Endodermal cell (in vitro differentiated cells): ENCODE results near the gene PDGFRB. TPM values are rescaled to one million over a fixed set of nuclear protein-coding genes. Genes with fewer than 3 reads are reported as not detected.
A peak's percentile ranks its signal among the peaks of the same experiment; 100 is the strongest.

Experiments used
- DNase-seq: peaks from one replicate; pipeline ENCODE4 v3.0.0-alpha.2; 2017
- H3K27ac ChIP-seq: 2 replicates; pipeline ENCODE4 v1.5.1; 2013; ENCODE audit warnings: mild to moderate bottlenecking, low read depth, low read length, moderate library complexity
- H3K27me3 ChIP-seq: 2 replicates; pipeline ENCODE4 v1.6.1; 2013; ENCODE audit warnings: mild to moderate bottlenecking, low read length, moderate library complexity; ENCODE audit not compliant: insufficient read depth, control insufficient read depth, poor library complexity, severe bottlenecking
- H3K36me3 ChIP-seq: 2 replicates; pipeline ENCODE4 v1.7.0; 2013; ENCODE audit warnings: mild to moderate bottlenecking, low read length, moderate library complexity; ENCODE audit not compliant: control insufficient read depth, insufficient read depth
- H3K4me1 ChIP-seq: one replicate; pipeline ENCODE4 v1.7.0; 2013; ENCODE audit warnings: low read length; ENCODE audit not compliant: control insufficient read depth, insufficient read depth
- H3K4me3 ChIP-seq: 2 replicates; pipeline ENCODE4 v1.5.1; 2013; ENCODE audit warnings: mild to moderate bottlenecking, low read length, moderate library complexity
- H3K9ac ChIP-seq: 2 replicates; pipeline ENCODE4 v1.6.1; 2013; ENCODE audit warnings: mild to moderate bottlenecking, low read length, moderate library complexity; ENCODE audit not compliant: poor library complexity, severe bottlenecking; ENCODE audit errors: extremely low read depth
- H3K9me3 ChIP-seq: 2 replicates; pipeline ENCODE4 v1.6.1; 2013; ENCODE audit warnings: mild to moderate bottlenecking, low read length, moderate library complexity; ENCODE audit not compliant: control insufficient read depth
- H3K27ac Mint-ChIP-seq: 2 replicates; pipeline ENCODE4 v1.8.0; 2020; ENCODE audit warnings: mixed read lengths
- H3K27me3 Mint-ChIP-seq: 2 replicates; pipeline ENCODE4 v1.8.0; 2021; ENCODE audit warnings: mild to moderate bottlenecking, mixed read lengths; ENCODE audit not compliant: insufficient read depth
- H3K36me3 Mint-ChIP-seq: 2 replicates; pipeline ENCODE4 v1.8.0; 2020; ENCODE audit warnings: low read depth, mixed read lengths
- H3K4me1 Mint-ChIP-seq: 2 replicates; pipeline ENCODE4 v1.8.0; 2020; ENCODE audit warnings: mixed read lengths
- H3K4me3 Mint-ChIP-seq: 2 replicates; pipeline ENCODE4 v1.8.0; 2020; ENCODE audit warnings: mild to moderate bottlenecking, moderate library complexity, mixed read lengths
- H3K9me3 Mint-ChIP-seq: 2 replicates; pipeline ENCODE4 v1.8.0; 2020; ENCODE audit warnings: mild to moderate bottlenecking, mixed read lengths
- WGBS, 2 experiments: methylation state at CpG; one replicate each; pipeline versions ENCODE4 v1.1.5 to v1.1.7; 2013; ENCODE audit warnings: missing lambda C conversion rate in 2 of 2, mixed read lengths in 1 of 2; ENCODE audit not compliant: insufficient coverage in 1 of 2, insufficient read length in 1 of 2; 5-methylcytosine and 5-hydroxymethylcytosine counted together
- total RNA-seq, 2 donors: library from RNA; stranded (reverse); fragmentation: NEBNext Ultra II Directional in 1 of 2; extraction: Animal tissue kit (Norgen Biotek cat#: 25700) in 1 of 2; gene quantifications; 2 replicates in 1 of 2; 3 replicates in 1 of 2; pipeline ENCODE4 v1.2.1, GENCODE V29; 2021
- TF ChIP-seq, protein P1 (sequence below): fragments of 200-600 bp; sonication (generic); conservative IDR thresholded peaks from 2 replicates; pipeline ENCODE4 v1.5.0; 2021; ENCODE audit warnings: antibody characterized with exemption, mild to moderate bottlenecking

PDGFRB gene
- total RNA-seq, 2 donors from 2014 or later = 4.1 to 6.5 TPM

DNA sequence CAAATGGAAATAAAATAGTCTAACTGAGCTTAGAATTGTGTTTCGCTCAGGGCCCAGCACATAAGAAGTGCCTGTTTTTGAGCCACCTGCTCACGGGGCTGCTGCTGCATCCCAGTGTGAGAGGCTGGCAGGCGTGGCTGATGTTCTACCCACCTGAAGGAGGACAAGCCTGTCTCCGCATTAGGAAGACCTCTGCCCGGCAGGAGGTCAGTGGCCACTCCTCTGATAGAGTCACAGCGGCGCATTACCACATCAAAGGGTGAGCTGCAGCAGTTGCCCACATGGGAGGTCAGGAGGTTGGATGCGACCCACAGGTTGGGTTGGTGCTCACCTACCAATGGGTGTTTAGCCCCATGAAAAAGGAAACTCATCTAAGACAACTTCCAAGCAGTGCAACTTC is 30.5 kb upstream of the PDGFRB start:
- H3K4me1 ChIP-seq = no peaks in the 10 kb centered on the region
- 44 to 55% methylated on average over 3 to 8 of the region's 8 CpGs for WGBS, 2 experiments
- H3K9ac ChIP-seq = no peak overlapping the region
- peaks cover 65% of the 10 kb centered on the region for H3K27me3 ChIP-seq
- Mint-ChIP-seq H3K4me1 (peaks cover 9% of the 10 kb centered on the region), H3K27ac (no peak overlapping the region), H3K9me3 (no peaks in the 10 kb centered on the region), H3K36me3 (no peaks in the 10 kb centered on the region), H3K27me3 (peaks cover 86% of the 10 kb centered on the region), H3K4me3 (no peak overlapping the region)
- DNase-seq = peak; percentile 85
- H3K4me3 ChIP-seq = no peak overlapping the region
- no peaks in the 10 kb centered on the region for H3K9me3 ChIP-seq
- TF ChIP-seq, protein P1, sequence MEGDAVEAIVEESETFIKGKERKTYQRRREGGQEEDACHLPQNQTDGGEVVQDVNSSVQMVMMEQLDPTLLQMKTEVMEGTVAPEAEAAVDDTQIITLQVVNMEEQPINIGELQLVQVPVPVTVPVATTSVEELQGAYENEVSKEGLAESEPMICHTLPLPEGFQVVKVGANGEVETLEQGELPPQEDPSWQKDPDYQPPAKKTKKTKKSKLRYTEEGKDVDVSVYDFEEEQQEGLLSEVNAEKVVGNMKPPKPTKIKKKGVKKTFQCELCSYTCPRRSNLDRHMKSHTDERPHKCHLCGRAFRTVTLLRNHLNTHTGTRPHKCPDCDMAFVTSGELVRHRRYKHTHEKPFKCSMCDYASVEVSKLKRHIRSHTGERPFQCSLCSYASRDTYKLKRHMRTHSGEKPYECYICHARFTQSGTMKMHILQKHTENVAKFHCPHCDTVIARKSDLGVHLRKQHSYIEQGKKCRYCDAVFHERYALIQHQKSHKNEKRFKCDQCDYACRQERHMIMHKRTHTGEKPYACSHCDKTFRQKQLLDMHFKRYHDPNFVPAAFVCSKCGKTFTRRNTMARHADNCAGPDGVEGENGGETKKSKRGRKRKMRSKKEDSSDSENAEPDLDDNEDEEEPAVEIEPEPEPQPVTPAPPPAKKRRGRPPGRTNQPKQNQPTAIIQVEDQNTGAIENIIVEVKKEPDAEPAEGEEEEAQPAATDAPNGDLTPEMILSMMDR = no peak
- H3K27ac ChIP-seq = no peak overlapping the region
- no peaks in the 10 kb centered on the region for H3K36me3 ChIP-seq

DNA sequence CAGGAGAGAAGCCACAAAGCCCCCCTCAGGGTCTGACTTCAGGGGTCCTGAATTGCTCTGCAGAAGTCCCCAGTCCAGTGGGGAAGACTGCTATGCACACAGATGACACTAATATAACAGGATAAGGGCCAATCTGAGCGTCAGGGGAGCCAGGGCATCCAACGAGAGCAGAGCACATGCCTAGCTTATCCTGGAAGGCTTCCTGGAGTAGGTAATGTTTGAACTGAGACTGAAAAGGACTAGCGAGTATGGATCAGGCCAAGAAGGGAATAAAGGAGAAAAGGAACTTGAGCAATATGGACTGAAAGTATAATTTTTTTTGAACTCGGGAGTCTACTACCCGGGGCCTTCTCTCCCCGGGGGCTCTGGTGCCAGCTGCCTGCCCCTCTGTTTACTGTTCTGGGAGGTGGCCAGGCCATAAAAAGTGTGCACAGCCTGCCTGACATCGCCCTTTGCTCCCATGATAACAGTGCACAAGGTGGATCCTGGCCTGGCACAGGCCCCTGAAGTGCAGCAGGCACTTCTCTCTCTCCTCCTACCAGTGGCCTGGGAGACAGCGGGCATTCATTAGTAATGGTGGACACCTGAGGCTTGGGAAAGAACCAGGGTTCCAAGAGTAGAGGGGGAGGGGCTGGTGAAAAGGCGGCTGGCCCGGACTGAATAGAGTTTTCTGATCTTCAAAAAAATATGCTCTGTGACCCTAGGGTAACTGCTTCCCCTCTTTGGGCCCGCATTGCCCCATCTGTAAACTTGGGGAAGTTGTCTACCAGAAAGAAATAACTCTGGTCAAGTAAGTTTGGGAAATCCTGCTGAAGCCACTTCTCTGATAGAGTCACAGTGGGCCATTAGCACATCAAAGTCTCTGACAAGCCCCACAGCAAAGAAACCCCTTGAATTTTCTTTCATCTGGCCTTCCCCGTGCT is 29.6 kb upstream of the PDGFRB start:
- Mint-ChIP-seq H3K9me3 (no peaks in the 10 kb centered on the region), H3K36me3 (no peaks in the 10 kb centered on the region), H3K27me3 (peaks cover 81% of the 10 kb centered on the region), H3K4me1 (peaks cover 9% of the 10 kb centered on the region), H3K4me3 (no peak overlapping the region), H3K27ac (no peak overlapping the region)
- Histone ChIP-seq H3K9ac (no peak overlapping the region), H3K9me3 (no peaks in the 10 kb centered on the region), H3K36me3 (no peaks in the 10 kb centered on the region), H3K27ac (no peak overlapping the region), H3K4me1 (no peaks in the 10 kb centered on the region), H3K4me3 (no peak overlapping the region), H3K27me3 (peaks cover 56% of the 10 kb centered on the region)
- no peak for DNase-seq
- TF ChIP-seq, protein P1 = no peak
- WGBS, 2 experiments = 72% methylated on average over 10 to 12 of the region's 12 CpGs

DNA sequence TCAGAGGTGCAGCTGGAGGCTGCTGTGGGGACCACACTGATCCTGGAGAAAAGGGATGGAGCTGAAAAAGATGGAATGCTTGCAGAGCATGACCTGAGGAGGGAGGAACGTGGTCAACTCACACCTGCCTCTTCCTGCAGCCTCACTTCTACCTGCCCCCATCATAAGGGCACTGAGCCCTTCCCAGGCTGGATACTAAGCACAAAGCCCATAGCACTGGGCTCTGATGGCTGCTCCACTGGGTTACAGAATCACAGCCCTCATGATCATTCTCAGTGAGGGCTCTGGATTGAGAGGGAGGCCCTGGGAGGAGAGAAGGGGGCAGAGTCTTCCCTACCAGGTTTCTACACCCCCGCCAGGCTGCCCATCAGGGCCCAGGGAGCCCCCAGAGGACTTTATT is 28.4 kb upstream of the PDGFRB start:
- H3K9me3 Mint-ChIP-seq = no peaks in the 10 kb centered on the region
- H3K27ac ChIP-seq = no peak overlapping the region
- H3K9ac ChIP-seq = no peak overlapping the region
- no peaks in the 10 kb centered on the region for H3K4me1 ChIP-seq
- no peaks in the 10 kb centered on the region for H3K36me3 ChIP-seq
- H3K4me3 ChIP-seq = no peak overlapping the region
- TF ChIP-seq, protein P1 = no peak
- H3K9me3 ChIP-seq = no peaks in the 10 kb centered on the region
- H3K4me1 Mint-ChIP-seq = peaks cover 9% of the 10 kb centered on the region
- peaks cover 72% of the 10 kb centered on the region for H3K27me3 Mint-ChIP-seq
- WGBS, 2 experiments = 79% methylated on average over 2 of the region's 2 CpGs; no CpG with 5 or more reads in 1 of the 2 experiments
- no peak overlapping the region for H3K27ac Mint-ChIP-seq
- peaks cover 43% of the 10 kb centered on the region for H3K27me3 ChIP-seq
- no peak overlapping the region for H3K4me3 Mint-ChIP-seq
- no peaks in the 10 kb centered on the region for H3K36me3 Mint-ChIP-seq
- no peak for DNase-seq
